ENCODE results near the gene FGF22. TPM values are rescaled to one million over a fixed set of nuclear protein-coding genes. Genes with fewer than 3 reads are reported as not detected.

FGF22 gene
- total and polyA plus RNA-seq, 2 of the 13 experiments (the other 11 are each of a cell fraction or from before 2014, with no cell fraction given), result 0.24 TPM; not detected in 1

GRCh38 chr19:679418-680286 lies 40.0 kb downstream of the FGF22 start (continued):
- TF ChIP-seq RERE (CRISPR knock-in tag; IDR thresholded peaks at IDR 0.05; ENCODE audit: low read depth) (no peak), ZNF414 (CRISPR knock-in tag; IDR thresholded peaks at IDR 0.05) (peak; percentile 72; the same call in 1 of the 2 replicates), ZFX (CRISPR knock-in tag; IDR thresholded peaks at IDR 0.05; ENCODE audit: low read depth) (no peak; the same call in 1 of the 2 replicates), ZNF343 (CRISPR knock-in tag; IDR thresholded peaks at IDR 0.05) (no peak), ZNF329 (CRISPR knock-in tag; IDR thresholded peaks at IDR 0.05; ENCODE audit: low read depth) (no peak), CSRNP1 (CRISPR knock-in tag; IDR thresholded peaks at IDR 0.05) (no peak), ATM (IDR thresholded peaks at IDR 0.05; ENCODE audit: borderline replicate concordance) (no peak), FOXO4 (CRISPR knock-in tag; conservative IDR thresholded peaks at IDR 0.05) (no peak), KLF12 (CRISPR knock-in tag; IDR thresholded peaks at IDR 0.05; ENCODE audit: borderline replicate concordance) (no peak), ZXDC (CRISPR knock-in tag; IDR thresholded peaks at IDR 0.05) (no peak), AGO2 (optimal IDR thresholded peaks at IDR 0.05; ENCODE audit: low read depth, low read length) (peak; percentile 42), IKZF4 (CRISPR knock-in tag; IDR thresholded peaks at IDR 0.05; ENCODE audit: borderline replicate concordance, low read depth, not compliant biosample characterization) (no peak), ZNF580 (CRISPR knock-in tag; IDR thresholded peaks at IDR 0.05; ENCODE audit: borderline replicate concordance, low read depth) (no peak)
